ENCODE data around the gene KDM5A. TPM values are rescaled to one million over a fixed set of nuclear protein-coding genes. Genes with fewer than 3 reads are reported as not detected.
"Not testable (repeated sequence)": the region's sequence is repeated elsewhere in the genome, so short reads cannot be mapped to it uniquely, and the experiment has no call there.

Gene KDM5A
- total and polyA plus RNA-seq, 5 donors = 6.4 to 36.8 (median 34.1) TPM

DNA sequence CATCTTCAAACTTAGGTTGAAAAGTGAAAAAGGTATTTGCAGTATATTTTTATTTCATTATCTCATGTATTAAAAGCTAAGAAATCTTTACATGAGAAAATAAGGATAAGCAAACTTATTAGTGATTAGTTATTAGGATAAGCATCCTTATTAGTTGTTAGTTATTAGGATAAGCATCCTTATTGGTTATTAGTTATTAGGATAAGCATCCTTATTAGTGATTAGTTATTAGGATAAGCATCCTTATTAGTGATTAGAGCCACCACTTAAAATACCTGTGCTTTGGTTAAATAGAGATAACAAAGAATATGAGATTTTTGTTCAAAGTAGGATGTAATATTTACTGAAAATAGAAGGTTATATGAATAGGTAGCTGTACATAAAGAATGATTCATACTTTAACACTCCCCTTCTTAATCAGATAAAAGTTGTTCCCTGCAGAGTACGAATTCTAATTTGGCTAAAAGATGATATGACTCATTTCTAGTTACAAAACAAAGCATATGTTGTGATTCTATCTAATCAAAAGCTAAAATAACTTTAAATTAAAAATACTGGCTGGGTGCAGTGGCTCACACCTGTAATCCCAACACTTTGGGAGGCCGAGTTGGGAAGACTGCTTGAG is 56.4 kb downstream of the KDM5A start:
- DNase-seq = no peak
- no peaks in the 10 kb centered on the region for H3K27me3 ChIP-seq (ENCODE audit: control insufficient read depth, insufficient read depth)
- WGBS = 78% methylated on average over 2 of the region's 2 CpGs

DNA sequence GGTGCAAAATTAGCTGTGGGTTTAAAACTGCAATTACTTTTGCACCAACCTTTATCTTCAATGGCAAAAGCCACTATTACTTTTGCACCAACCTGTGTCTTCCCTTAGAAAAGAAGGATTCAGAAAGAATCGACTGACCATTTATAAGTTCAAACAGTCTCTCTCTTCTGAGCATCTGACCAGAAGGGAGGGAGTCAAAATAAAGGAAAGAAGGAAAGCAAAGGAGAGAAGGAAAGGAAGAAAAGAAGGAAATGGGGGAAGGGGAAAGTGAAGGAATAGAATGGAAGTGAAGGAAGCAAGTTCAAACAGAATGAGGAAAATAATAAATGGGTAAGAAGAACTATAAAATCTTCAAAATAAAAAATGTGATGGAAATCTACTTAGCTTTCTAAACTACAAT is 57.8 kb downstream of the KDM5A start:
- no peak overlapping the region for H3K27ac ChIP-seq (ENCODE audit: low read length)
- H3K4me3 ChIP-seq (ENCODE audit: low read length) = no peak overlapping the region
- no peaks in the 10 kb centered on the region for H3K9me3 ChIP-seq (ENCODE audit: control insufficient read depth, low read length)
- H3K4me1 ChIP-seq (ENCODE audit: control insufficient read depth, insufficient read depth, low read length) = no peaks in the 10 kb centered on the region
- ATAC-seq (no peak), DNase-seq (no peak)
- H3K27me3 ChIP-seq (ENCODE audit: control insufficient read depth, insufficient read depth) = no peaks in the 10 kb centered on the region
- 88% methylated on average over 1 of the region's 1 CpG for WGBS
- intact Hi-C loops (cut with DNase I) = no loop called here

More for the DNA sequence above, 56.4 kb downstream of the KDM5A start:
- Histone ChIP-seq H3K9me3 (ENCODE audit: control insufficient read depth, low read length) (no peaks in the 10 kb centered on the region), H3K4me3 (ENCODE audit: low read length) (no peak overlapping the region), H3K27ac (ENCODE audit: low read length) (no peak overlapping the region), H3K4me1 (ENCODE audit: control insufficient read depth, insufficient read depth, low read length) (no peaks in the 10 kb centered on the region)
- intact Hi-C loops (cut with DNase I) = no loop called here
- ATAC-seq = no peak

DNA sequence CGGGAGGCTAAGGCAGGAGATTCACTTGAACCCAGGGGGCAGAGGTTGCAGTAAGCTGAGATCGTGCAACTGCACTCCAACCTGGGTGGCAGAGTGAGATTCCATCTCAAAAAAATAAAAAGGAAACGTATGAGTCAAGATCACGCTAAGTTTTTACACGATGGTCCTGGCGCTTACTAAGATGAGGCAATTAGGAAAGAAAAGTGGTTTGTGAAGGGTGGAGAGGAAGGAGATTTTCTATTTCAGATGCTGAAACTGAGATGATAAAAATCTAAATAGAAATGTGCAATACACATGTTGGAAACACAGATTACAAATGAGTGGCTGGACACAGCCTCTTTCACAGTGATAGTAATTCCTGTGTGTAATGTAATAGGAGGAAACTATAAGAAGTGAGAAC is 63.2 kb downstream of the KDM5A start:
- Histone ChIP-seq H3K9me3 (ENCODE audit: control insufficient read depth, low read length) (no peaks in the 10 kb centered on the region), H3K4me3 (ENCODE audit: low read length) (no peak overlapping the region), H3K27ac (ENCODE audit: low read length) (no peak overlapping the region), H3K27me3 (ENCODE audit: control insufficient read depth, insufficient read depth) (no peaks in the 10 kb centered on the region), H3K4me1 (ENCODE audit: control insufficient read depth, insufficient read depth, low read length) (no peaks in the 10 kb centered on the region)
- intact Hi-C loops (cut with DNase I) = no loop called here
- no peak for DNase-seq
- no peak for ATAC-seq
- WGBS = 90% methylated on average over 6 of the region's 6 CpGs

DNA sequence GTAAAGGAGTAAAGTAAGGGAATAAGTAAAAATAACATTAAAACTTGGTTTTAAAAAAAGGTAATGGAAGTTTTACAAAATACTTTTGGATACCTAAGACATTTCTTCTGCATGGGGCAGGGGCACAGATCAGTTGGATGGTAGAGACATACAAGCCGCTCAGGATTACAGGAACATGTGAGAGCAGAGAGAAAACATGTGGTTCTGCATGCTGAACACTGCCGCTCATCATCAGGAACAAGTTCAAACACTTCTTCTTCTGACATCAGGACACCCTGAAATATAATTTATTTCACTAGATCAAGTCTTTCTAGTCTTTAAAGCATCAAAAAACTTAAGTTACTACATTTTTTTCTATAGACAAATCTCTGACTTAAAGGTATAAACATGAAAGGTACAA is 65.6 kb downstream of the KDM5A start:
- no peak overlapping the region for H3K4me3 ChIP-seq (ENCODE audit: low read length)
- DNase-seq = no peak
- intact Hi-C loops (cut with DNase I) = no loop called here
- H3K4me1 ChIP-seq (ENCODE audit: control insufficient read depth, insufficient read depth, low read length) = no peaks in the 10 kb centered on the region
- no peaks in the 10 kb centered on the region for H3K27me3 ChIP-seq (ENCODE audit: control insufficient read depth, insufficient read depth)
- no peak for ATAC-seq
- H3K9me3 ChIP-seq (ENCODE audit: control insufficient read depth, low read length) = no peaks in the 10 kb centered on the region
- 95% methylated on average over 2 of the region's 2 CpGs for WGBS
- H3K27ac ChIP-seq (ENCODE audit: low read length) = no peak overlapping the region

DNA sequence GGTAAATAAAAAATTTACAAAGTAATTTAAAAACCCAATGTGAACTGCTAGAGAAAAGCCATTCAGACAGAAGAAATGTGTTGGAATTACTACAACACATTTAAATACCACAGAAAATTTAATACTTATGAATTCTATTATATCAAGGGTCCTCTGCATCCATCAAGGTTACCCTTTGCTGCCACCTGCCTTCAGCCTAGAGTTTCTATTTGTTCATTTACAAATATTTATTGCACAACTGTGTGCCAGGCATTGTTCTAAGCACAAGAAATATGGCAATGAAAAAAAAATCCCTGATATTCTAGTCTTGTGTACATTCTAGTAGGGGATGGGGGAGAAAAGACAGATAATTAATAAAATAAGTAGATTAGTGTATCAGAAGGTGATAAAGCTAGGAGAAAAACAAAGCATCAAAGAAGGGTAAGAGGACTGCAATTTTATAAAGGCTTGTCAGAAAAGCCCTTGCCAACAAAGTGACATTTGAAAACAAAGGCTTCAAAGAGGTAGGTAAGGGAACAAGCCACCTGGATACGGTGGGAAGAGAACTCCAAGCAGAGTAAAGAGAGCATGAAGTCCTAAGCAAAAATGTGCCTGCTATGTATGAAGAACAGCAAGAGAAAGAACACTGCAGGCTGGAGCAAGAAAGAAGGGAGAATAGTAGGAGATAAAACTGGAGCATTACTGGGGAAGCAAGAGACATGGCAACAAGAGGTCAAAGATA is 67.4 kb downstream of the KDM5A start:
- H3K9me3 ChIP-seq (ENCODE audit: control insufficient read depth, low read length) = no peaks in the 10 kb centered on the region
- no peak overlapping the region for H3K4me3 ChIP-seq (ENCODE audit: low read length)
- no peak overlapping the region for H3K27ac ChIP-seq (ENCODE audit: low read length)
- ATAC-seq = no peak
- H3K27me3 ChIP-seq (ENCODE audit: control insufficient read depth, insufficient read depth) = no peaks in the 10 kb centered on the region
- intact Hi-C loops (cut with DNase I) = no loop called here
- WGBS = 85% methylated on average over 1 of the region's 1 CpG
- no peaks in the 10 kb centered on the region for H3K4me1 ChIP-seq (ENCODE audit: control insufficient read depth, insufficient read depth, low read length)
- DNase-seq = no peak

DNA sequence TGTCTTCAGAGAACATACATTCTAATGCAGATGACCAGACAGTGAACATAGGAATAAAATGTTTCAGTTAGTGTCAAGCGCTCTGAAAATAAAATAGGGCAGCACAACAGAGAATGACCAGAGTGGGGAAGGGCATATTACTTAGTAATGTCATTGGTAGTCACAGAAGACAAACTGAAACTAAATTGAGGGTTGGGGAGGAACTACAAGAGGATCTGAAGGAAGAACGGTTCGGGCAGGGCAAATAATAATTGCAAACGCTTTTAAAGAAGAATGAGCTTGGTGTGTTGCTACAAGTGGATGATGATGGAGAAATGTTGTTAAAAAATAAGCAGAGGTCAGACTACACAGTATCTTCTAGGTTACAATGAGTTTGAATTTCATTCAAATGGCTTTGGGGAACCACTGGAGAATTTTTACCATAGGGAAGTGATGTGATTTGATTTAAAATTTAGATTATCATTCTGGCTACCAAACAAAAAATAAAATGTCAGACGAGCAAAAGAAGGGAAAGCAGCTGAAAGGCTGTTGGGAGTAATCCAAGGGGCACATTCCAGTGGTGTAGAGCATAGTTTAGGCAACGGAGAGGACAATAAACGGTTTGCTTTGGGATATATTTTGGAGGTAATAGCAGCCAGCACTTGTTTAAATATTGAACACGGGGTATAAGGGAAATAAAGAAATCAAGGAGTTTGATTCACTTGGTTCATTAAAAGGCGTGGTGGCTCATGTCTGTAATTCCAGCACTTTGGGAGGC is 70.2 kb downstream of the KDM5A start:
- ATAC-seq (no peak), DNase-seq (no peak)
- no peaks in the 10 kb centered on the region for H3K9me3 ChIP-seq (ENCODE audit: control insufficient read depth, low read length)
- H3K27me3 ChIP-seq (ENCODE audit: control insufficient read depth, insufficient read depth) = no peaks in the 10 kb centered on the region
- H3K4me3 ChIP-seq (ENCODE audit: low read length) = no peak overlapping the region
- H3K4me1 ChIP-seq (ENCODE audit: control insufficient read depth, insufficient read depth, low read length) = no peaks in the 10 kb centered on the region
- intact Hi-C loops (cut with DNase I) = no loop called here
- no peak overlapping the region for H3K27ac ChIP-seq (ENCODE audit: low read length)
- WGBS = 79% methylated on average over 9 of the region's 9 CpGs

DNA sequence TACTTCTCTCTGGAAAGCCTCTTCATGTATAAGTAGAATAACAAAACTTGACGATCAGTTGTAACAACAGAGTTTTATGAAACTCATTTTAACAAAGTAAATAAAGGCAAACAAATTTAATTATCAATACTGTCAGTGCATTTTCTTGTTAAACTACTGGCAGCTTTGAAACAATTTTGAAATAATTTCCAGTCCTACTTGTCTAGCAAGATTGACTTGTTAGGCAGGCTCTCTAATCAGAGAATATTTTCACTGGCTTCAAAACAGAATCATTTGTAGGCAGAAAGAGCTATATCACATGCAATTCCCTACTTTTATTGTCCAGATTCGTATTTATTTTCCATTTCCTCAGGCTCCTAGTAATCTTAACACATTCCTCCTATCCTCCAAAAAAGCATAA is 80.6 kb downstream of the KDM5A start:
- H3K9me3 ChIP-seq (ENCODE audit: control insufficient read depth, low read length) = no peaks in the 10 kb centered on the region
- no peaks in the 10 kb centered on the region for H3K27me3 ChIP-seq (ENCODE audit: control insufficient read depth, insufficient read depth)
- H3K27ac ChIP-seq (ENCODE audit: low read length) = no peak overlapping the region
- WGBS = 79% methylated on average over 2 of the region's 2 CpGs
- intact Hi-C loops (cut with DNase I) = no loop called here
- ATAC-seq (no peak), DNase-seq (no peak)
- H3K4me3 ChIP-seq (ENCODE audit: low read length) = no peak overlapping the region
- no peaks in the 10 kb centered on the region for H3K4me1 ChIP-seq (ENCODE audit: control insufficient read depth, insufficient read depth, low read length)

DNA sequence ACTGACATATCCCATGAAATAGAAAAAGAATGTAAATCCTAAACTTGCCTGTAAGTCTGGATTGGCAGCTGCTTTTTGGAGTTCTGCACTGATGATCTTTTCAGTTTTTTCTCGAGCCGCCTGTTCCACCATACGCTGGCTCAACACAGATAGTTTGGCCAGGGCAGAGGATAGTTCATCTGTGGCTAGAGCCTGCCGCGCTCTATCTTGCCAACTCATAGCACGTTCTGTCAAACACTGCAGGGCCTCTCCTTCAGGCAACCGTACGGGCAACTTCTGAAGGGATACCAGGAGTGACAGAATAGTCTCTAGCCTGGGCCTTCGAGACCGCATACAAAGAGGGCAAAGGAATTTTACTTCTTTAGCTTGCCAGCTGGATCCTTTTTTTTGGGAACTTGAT is 81.7 kb downstream of the KDM5A start:
- ATAC-seq (no peak), DNase-seq (no peak)
- Histone ChIP-seq H3K9me3 (ENCODE audit: control insufficient read depth, low read length) (no peaks in the 10 kb centered on the region), H3K27ac (ENCODE audit: low read length) (no peak overlapping the region), H3K4me1 (ENCODE audit: control insufficient read depth, insufficient read depth, low read length) (no peaks in the 10 kb centered on the region), H3K27me3 (ENCODE audit: control insufficient read depth, insufficient read depth) (no peaks in the 10 kb centered on the region), H3K4me3 (ENCODE audit: low read length) (no peak overlapping the region)
- 94% methylated on average over 10 of the region's 10 CpGs for WGBS
- intact Hi-C loops (cut with DNase I) = no loop called here

DNA sequence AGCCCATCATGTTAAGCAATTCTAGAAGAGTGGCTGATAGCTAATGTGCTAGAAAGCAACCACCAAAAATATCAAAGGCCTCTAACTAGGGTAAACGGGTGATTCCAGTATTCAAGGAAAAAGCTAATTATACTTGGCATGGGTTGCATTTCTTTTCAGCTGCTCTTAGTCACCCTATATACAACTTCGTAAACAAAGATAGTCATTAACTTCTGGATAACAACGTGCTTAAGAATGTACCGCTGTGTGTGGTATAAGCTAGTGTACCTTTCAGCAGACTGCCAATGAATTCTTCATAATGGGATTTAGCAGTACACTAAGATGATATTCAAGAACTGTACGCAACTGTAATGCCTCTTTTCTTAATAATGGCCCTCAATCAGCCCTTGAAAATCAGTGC is 84.3 kb downstream of the KDM5A start:
- Histone ChIP-seq H3K9me3 (ENCODE audit: control insufficient read depth, low read length) (no peaks in the 10 kb centered on the region), H3K27me3 (ENCODE audit: control insufficient read depth, insufficient read depth) (no peaks in the 10 kb centered on the region), H3K27ac (ENCODE audit: low read length) (no peak overlapping the region), H3K4me1 (ENCODE audit: control insufficient read depth, insufficient read depth, low read length) (no peaks in the 10 kb centered on the region), H3K4me3 (ENCODE audit: low read length) (no peak overlapping the region)
- intact Hi-C loops (cut with DNase I) = no loop called here
- DNase-seq (no peak), ATAC-seq (no peak)
- 84% methylated on average over 5 of the region's 5 CpGs for WGBS

DNA sequence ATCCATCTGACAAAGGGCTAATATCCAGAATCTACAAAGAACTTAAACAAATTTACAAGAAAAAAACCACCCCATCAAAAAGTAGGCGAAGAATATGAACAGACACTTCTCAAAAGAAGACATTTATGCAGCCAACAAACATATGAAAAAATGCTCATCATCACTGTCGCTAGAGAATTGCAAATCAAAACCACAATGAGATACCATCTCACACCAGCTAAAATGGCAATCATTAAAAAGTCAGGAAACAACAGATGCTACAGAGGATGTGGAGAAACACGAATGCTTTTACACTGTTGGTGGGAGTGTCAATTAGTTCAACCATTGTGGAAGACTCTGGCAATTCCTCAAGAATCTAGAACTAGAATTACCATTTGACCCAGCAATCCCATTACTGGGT is 86.4 kb downstream of the KDM5A start:
- WGBS = 87% methylated on average over 3 of the region's 3 CpGs
- H3K4me1 ChIP-seq (ENCODE audit: control insufficient read depth, insufficient read depth, low read length); intact Hi-C loops (cut with DNase I); DNase-seq; ATAC-seq; H3K27me3 ChIP-seq (ENCODE audit: control insufficient read depth, insufficient read depth); H3K9me3 ChIP-seq (ENCODE audit: control insufficient read depth, low read length); H3K4me3 ChIP-seq (ENCODE audit: low read length); H3K27ac ChIP-seq (ENCODE audit: low read length): not testable (repeated sequence)

DNA sequence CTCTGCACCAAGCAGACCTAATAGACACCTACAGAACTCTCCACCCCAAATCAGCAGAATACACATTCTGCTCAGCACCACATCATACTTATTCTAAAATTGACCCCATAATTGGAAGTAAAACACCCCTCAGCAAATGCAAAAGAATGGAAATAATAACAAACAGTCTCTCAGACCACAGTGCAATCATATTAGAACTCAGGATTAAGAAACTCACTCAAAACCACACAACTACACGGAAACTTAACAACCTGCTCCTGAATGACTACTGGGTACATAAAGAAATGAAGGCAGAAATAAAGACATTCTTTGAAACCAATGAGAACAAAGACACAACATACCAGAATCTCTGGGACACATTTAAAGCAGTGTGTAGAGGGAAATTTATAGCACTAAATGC is 89.0 kb downstream of the KDM5A start:
- H3K9me3 ChIP-seq (ENCODE audit: control insufficient read depth, low read length); ATAC-seq; intact Hi-C loops (cut with DNase I); H3K4me1 ChIP-seq (ENCODE audit: control insufficient read depth, insufficient read depth, low read length); H3K4me3 ChIP-seq (ENCODE audit: low read length); DNase-seq; H3K27ac ChIP-seq (ENCODE audit: low read length); H3K27me3 ChIP-seq (ENCODE audit: control insufficient read depth, insufficient read depth): not testable (repeated sequence)
- 98% methylated on average over 1 of the region's 1 CpG for WGBS

Measured in right cardiac atrium (tissue), 5 donors.